Ishikawa (cell line): ENCODE measurements around the gene DNER.

Experiments used
- CEBPB ChIP-seq: IDR thresholded peaks from 2 replicates; pipeline ENCODE4 v1.6.1; 2012
- CREB1 ChIP-seq: IDR thresholded peaks from 2 replicates; pipeline ENCODE4 v1.6.1; 2012; ENCODE audit warnings: low read depth
- EGR1 ChIP-seq: IDR thresholded peaks from 2 replicates; pipeline ENCODE4 v1.6.1; 2012
- EP300 ChIP-seq: IDR thresholded peaks from 2 replicates; pipeline ENCODE4 v1.6.1; 2012; ENCODE audit warnings: borderline replicate concordance
- FOXM1 ChIP-seq: IDR thresholded peaks from 2 replicates; pipeline ENCODE4 v1.6.1; 2012; ENCODE audit warnings: low read depth, borderline replicate concordance
- NFIC ChIP-seq: IDR thresholded peaks from 2 replicates; pipeline ENCODE4 v1.6.1; 2012
- RAD21 ChIP-seq: IDR thresholded peaks from 2 replicates; pipeline ENCODE4 v1.6.1; 2012; ENCODE audit warnings: low read depth
- TAF1 ChIP-seq: IDR thresholded peaks from 2 replicates; pipeline ENCODE4 v1.6.1; 2012; ENCODE audit warnings: low read depth, mild to moderate bottlenecking
- TCF12 ChIP-seq: IDR thresholded peaks from 2 replicates; pipeline ENCODE4 v1.6.1; 2012; ENCODE audit warnings: low read depth
- TEAD4 ChIP-seq: IDR thresholded peaks from 2 replicates; pipeline ENCODE4 v1.6.1; 2012
- YY1 ChIP-seq: IDR thresholded peaks from 2 replicates; pipeline ENCODE4 v1.6.1; 2012; ENCODE audit warnings: low read depth
- ZBTB7A ChIP-seq: IDR thresholded peaks from 2 replicates; pipeline ENCODE4 v1.6.1; 2012; ENCODE audit warnings: low read depth
- TF ChIP-seq, protein P1 (sequence below): IDR thresholded peaks from 2 replicates; pipeline ENCODE4 v1.6.1; 2012; ENCODE audit warnings: low read depth, mild to moderate bottlenecking
- TF ChIP-seq, protein P2 (sequence below): IDR thresholded peaks from 2 replicates; pipeline ENCODE4 v1.6.1; 2012
- TF ChIP-seq, protein P3 (sequence below): IDR thresholded peaks from 2 replicates; pipeline ENCODE4 v1.6.1; 2012

DNER gene

DNA sequence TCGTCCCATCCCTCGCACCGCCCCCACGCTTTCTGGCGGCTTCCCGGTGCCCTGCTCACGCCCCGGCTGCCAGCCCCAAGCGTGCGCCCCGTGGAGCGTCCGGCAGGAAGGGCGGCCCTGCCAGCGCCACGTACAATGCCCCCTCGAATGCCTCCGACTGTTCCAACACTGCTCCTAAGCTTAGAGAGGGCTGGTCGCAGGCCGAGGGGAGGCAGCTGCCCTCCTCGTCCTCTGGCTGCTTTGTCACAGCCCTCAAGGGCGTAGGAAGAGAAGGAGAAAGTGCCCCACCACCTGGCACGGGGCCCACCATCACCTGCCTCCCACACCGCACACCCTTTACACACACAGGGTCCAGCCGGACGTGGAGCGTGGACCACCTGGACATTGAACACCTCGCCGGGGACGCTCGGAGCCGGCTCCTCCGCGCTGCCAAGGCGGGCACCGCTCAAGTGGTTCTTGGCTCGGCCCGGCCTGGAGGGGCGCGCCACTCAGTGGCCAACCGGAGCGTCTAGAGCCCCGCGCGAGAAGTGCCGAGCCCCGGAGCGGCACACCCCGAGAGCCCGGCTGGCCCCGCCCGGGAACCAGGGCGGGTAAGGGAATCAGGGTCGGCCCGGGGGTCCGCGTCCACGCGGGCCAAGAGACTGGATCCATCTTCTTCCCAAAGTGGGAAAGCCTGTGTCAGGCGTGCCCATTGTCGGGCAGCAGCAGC lies 830 bp downstream of the DNER start:
- TF ChIP-seq YY1 (no peak), EGR1 (no peak), FOXM1 (no peak), ZBTB7A (0 out of 2 replicates have a peak, but pooled peaks have one; percentile 8)

DNA sequence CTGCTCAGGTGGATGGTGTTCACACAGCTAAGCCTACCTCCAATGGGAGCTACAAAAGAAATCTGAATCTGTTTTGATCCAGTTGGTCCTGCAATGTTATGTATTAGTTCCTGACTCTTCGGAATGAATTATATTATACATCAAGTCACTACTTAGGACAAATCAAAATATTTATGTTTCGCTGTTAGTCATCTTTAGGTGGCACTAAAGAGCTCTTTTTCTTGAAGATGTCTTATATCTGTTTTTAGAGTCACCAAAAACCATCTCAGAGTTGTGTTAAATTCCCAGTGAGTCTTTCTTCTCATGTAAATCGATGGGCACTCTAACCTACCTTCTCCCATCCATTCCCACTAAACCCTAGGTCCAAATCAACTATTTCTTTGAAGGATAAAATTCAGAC lies 2.2 kb downstream of the DNER start:
- no peak for TF ChIP-seq TAF1
- no peak for TF ChIP-seq EP300
- TF ChIP-seq EGR1: no peak
- TF ChIP-seq TCF12: no peak
- TF ChIP-seq CEBPB: no peak
- TF ChIP-seq, protein P1, sequence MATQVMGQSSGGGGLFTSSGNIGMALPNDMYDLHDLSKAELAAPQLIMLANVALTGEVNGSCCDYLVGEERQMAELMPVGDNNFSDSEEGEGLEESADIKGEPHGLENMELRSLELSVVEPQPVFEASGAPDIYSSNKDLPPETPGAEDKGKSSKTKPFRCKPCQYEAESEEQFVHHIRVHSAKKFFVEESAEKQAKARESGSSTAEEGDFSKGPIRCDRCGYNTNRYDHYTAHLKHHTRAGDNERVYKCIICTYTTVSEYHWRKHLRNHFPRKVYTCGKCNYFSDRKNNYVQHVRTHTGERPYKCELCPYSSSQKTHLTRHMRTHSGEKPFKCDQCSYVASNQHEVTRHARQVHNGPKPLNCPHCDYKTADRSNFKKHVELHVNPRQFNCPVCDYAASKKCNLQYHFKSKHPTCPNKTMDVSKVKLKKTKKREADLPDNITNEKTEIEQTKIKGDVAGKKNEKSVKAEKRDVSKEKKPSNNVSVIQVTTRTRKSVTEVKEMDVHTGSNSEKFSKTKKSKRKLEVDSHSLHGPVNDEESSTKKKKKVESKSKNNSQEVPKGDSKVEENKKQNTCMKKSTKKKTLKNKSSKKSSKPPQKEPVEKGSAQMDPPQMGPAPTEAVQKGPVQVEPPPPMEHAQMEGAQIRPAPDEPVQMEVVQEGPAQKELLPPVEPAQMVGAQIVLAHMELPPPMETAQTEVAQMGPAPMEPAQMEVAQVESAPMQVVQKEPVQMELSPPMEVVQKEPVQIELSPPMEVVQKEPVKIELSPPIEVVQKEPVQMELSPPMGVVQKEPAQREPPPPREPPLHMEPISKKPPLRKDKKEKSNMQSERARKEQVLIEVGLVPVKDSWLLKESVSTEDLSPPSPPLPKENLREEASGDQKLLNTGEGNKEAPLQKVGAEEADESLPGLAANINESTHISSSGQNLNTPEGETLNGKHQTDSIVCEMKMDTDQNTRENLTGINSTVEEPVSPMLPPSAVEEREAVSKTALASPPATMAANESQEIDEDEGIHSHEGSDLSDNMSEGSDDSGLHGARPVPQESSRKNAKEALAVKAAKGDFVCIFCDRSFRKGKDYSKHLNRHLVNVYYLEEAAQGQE: no peak
- no peak for TF ChIP-seq TEAD4
- TF ChIP-seq, protein P2, sequence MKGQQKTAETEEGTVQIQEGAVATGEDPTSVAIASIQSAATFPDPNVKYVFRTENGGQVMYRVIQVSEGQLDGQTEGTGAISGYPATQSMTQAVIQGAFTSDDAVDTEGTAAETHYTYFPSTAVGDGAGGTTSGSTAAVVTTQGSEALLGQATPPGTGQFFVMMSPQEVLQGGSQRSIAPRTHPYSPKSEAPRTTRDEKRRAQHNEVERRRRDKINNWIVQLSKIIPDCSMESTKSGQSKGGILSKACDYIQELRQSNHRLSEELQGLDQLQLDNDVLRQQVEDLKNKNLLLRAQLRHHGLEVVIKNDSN: no peak
- TF ChIP-seq RAD21: no peak
- TF ChIP-seq, protein P3, sequence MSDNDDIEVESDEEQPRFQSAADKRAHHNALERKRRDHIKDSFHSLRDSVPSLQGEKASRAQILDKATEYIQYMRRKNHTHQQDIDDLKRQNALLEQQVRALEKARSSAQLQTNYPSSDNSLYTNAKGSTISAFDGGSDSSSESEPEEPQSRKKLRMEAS: no peak
- TF ChIP-seq ZBTB7A: no peak
- no peak for TF ChIP-seq CREB1
- no peak for TF ChIP-seq YY1
- TF ChIP-seq FOXM1: no peak
- TF ChIP-seq NFIC: no peak

DNA sequence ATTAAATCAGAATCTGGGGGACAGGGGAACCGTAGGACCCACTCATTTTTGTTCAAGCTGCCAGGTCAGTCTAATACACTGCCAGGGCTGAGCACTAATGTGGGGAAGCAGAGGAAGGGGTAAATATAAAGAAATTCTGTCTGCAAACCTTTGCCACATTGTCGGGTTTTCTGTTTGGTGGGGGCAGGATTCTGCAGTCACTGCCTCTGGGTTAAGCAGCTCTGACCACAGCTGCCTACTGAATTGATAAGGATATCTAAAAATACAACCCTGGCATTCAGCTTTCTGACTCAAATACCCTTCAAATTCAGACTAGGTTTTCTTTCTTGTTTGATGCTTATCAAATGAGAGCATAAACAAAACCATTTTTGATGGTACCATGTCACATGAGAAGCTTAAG lies 6.0 kb downstream of the DNER start:
- TF ChIP-seq TCF12: no peak

DNA sequence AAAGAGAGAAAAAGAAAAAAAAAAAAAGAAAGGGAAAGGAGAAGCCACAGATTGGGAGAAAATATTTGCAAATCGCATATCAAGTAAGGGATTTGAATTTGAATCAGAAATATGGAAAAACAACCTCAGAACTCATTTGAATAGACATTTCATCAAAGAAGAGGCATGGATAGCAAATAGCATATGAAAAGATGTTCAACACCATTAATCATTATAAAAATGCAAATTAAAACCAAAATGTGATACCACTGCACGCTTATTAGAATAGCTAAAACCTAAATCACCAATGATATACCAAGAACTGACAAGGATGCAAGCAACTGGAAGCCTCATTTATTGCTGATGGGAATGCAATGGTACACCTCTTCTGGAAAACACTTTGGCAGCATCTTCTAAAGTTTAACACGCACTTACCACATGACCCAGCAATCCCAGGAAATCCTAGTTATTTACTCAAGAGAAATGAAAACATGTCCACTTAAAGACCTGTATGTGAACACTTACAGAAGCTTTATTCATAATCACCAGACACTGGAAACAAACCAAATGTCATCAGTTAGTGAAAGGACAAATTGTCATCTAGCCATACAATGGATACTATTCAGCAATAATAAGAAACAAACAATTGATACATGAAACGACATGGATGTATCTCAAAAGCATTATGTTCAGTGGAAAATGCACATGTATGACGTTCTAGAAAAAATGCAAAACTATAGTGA lies 10.3 kb downstream of the DNER start:
- TF ChIP-seq, protein P1: no peak
- no peak for TF ChIP-seq NFIC
- TF ChIP-seq RAD21: no peak

DNA sequence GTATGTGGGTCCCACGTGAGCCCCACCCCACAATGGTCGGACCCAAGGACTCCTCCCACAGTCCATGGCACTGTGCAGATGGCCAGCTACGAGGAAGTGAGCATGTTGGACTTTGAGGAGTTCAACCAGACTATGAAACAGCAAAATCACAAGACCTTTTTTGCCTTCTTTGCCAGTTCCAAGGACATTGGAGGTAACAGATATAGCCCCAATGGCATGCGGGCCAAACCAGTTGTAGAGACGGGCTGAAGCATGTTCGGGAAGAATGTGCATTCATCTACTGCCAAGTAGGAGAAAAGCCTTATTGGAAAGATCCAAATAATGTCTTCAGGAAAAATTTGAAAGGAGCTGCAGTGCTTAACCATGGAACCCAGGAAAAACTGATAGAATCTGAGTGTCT lies 12.6 kb downstream of the DNER start:
- TF ChIP-seq, protein P1: no peak
- no peak for TF ChIP-seq FOXM1
- TF ChIP-seq, protein P2: no peak
- no peak for TF ChIP-seq RAD21
- TF ChIP-seq ZBTB7A: no peak
- no peak for TF ChIP-seq YY1
- no peak for TF ChIP-seq EP300
- TF ChIP-seq, protein P3: no peak
- TF ChIP-seq TCF12: no peak
- TF ChIP-seq NFIC: no peak
- no peak for TF ChIP-seq CREB1
- TF ChIP-seq TAF1: no peak
- TF ChIP-seq EGR1: no peak
- TF ChIP-seq TEAD4: no peak
- TF ChIP-seq CEBPB: no peak
